IMR-90 (cell line): ENCODE measurements around the gene ZDHHC19. TPM values are rescaled to one million over a fixed set of nuclear protein-coding genes. Genes with fewer than 3 reads are reported as not detected.

Experiments used
- ATAC-seq: fragments of 200-7000 bp; cut with Tn5 transposase; 2 replicates; pipeline ENCODE4 v1.9.1; 2020; ENCODE audit warnings: low read depth, mild to moderate bottlenecking, moderate library complexity
- BruUV-seq: library from RNA; stranded (reverse); fragments of 400-500 nt; replicated peaks from 2 replicates; lab custom pipeline; 2021; lab: Mats Ljungman, UMichigan
- CTCF ChIA-PET: fragments of 300-600 bp; formaldehyde crosslinking; extraction: SDS; loops from one replicate; lab custom pipeline; 2021; ENCODE audit warnings: antibody characterized with exemption; lab: Yijun Ruan, JAX
- POLR2A ChIA-PET: fragments of 300-600 bp; sonication (Branson Sonifier 250); formaldehyde crosslinking; loops from one replicate; lab custom pipeline; 2022; ENCODE audit warnings: antibody characterized with exemption; ENCODE audit not compliant: unreplicated experiment; lab: Charles Lee
- DNase-seq: peaks from one replicate; pipeline ENCODE4 v3.0.0; 2013
- H2AFZ ChIP-seq: replicated peaks from 2 replicates; pipeline ENCODE3; 2013; ENCODE audit warnings: low read length, mild to moderate bottlenecking; ENCODE audit not compliant: poor library complexity
- H2AK5ac ChIP-seq: 2 replicates; pipeline ENCODE4 v1.6.1; 2013; ENCODE audit warnings: low read depth, low read length, inconsistent platforms
- H2AK9ac ChIP-seq: replicated peaks from 2 replicates; pipeline ENCODE3; 2013; ENCODE audit warnings: mild to moderate bottlenecking, low read depth, low read length, moderate library complexity; ENCODE audit not compliant: poor library complexity
- H2BK120ac ChIP-seq: 2 replicates; pipeline ENCODE4 v1.6.1; 2013; ENCODE audit warnings: low read depth, low read length, inconsistent platforms
- H2BK15ac ChIP-seq: 3 replicates; pipeline ENCODE4 v1.6.1; 2013; ENCODE audit warnings: low read depth, low read length, inconsistent platforms
- H2BK20ac ChIP-seq: 2 replicates; pipeline ENCODE4 v1.6.1; 2013; ENCODE audit warnings: low read depth, mild to moderate bottlenecking, inconsistent platforms, low read length, moderate library complexity
- H2BK5ac ChIP-seq: 2 replicates; pipeline ENCODE4 v1.6.1; 2013; ENCODE audit warnings: mild to moderate bottlenecking, low read depth, low read length, inconsistent platforms; ENCODE audit not compliant: poor library complexity, severe bottlenecking
- H3K14ac ChIP-seq: replicated peaks from 2 replicates; pipeline ENCODE4 v1.6.1; 2013; ENCODE audit warnings: low read depth, low read length, inconsistent platforms
- H3K18ac ChIP-seq: 2 replicates; pipeline ENCODE4 v1.6.1; 2013; ENCODE audit warnings: low read depth, low read length, control low read depth
- H3K23ac ChIP-seq: 2 replicates; pipeline ENCODE4 v1.6.1; 2013; ENCODE audit warnings: low read depth, low read length, inconsistent platforms
- H3K27ac ChIP-seq: 2 replicates; pipeline ENCODE4 v1.5.1; 2013; ENCODE audit warnings: mild to moderate bottlenecking, control low read depth, low read length; ENCODE audit not compliant: insufficient read depth
- H3K27me3 ChIP-seq: 2 replicates; pipeline ENCODE4 v1.6.1; 2013; ENCODE audit warnings: low read length; ENCODE audit not compliant: control insufficient read depth, insufficient read depth
- H3K36me3 ChIP-seq: 2 replicates; pipeline ENCODE4 v1.6.1; 2013; ENCODE audit warnings: low read length, mixed read lengths; ENCODE audit not compliant: control insufficient read depth, insufficient read depth
- H3K4ac ChIP-seq: 2 replicates; pipeline ENCODE4 v1.6.1; 2013; ENCODE audit warnings: low read depth, low read length, inconsistent platforms
- H3K4me1 ChIP-seq: 2 replicates; pipeline ENCODE4 v1.6.1; 2013; ENCODE audit warnings: low read length, mixed read lengths; ENCODE audit not compliant: control insufficient read depth, insufficient read depth
- H3K4me2 ChIP-seq: 2 replicates; pipeline ENCODE4 v1.6.1; 2013; ENCODE audit warnings: low read depth, mild to moderate bottlenecking, control low read depth, low read length, moderate library complexity
- H3K4me3 ChIP-seq: 2 replicates; pipeline ENCODE4 v1.5.1; 2013; ENCODE audit warnings: low read depth, mild to moderate bottlenecking, control low read depth, low read length, moderate library complexity; ENCODE audit not compliant: insufficient read depth
- H3K56ac ChIP-seq: 2 replicates; pipeline ENCODE4 v1.6.1; 2013; ENCODE audit warnings: low read length, inconsistent platforms; ENCODE audit not compliant: insufficient read depth; ENCODE audit errors: extremely low read depth
- H3K79me1 ChIP-seq, 2 experiments: 2 replicates each; pipeline ENCODE4 v1.6.1; 2013; ENCODE audit warnings: low read length in 2 of 2, inconsistent platforms in 1 of 2, low read depth in 1 of 2
- H3K9ac ChIP-seq: 2 replicates; pipeline ENCODE4 v1.6.1; 2013; ENCODE audit warnings: low read depth, low read length, control low read depth
- H3K9me1 ChIP-seq: 2 replicates; pipeline ENCODE4 v1.6.1; 2013; ENCODE audit warnings: low read length, inconsistent platforms; ENCODE audit not compliant: insufficient read depth
- H3K9me3 ChIP-seq: 2 replicates; pipeline ENCODE4 v1.6.1; 2013; ENCODE audit warnings: low read length; ENCODE audit not compliant: control insufficient read depth, insufficient read depth
- H4K20me1 ChIP-seq: 2 replicates; pipeline ENCODE4 v1.6.1; 2013; ENCODE audit warnings: low read length, inconsistent platforms; ENCODE audit not compliant: insufficient read depth
- H4K5ac ChIP-seq: 2 replicates; pipeline ENCODE4 v1.6.1; 2013; ENCODE audit warnings: mild to moderate bottlenecking, low read depth, low read length, control low read depth
- H4K8ac ChIP-seq, 2 experiments: 2 replicates each; pipeline ENCODE4 v1.6.1; 2013; ENCODE audit warnings: low read depth in 2 of 2, low read length in 2 of 2, control low read depth in 1 of 2, inconsistent platforms in 1 of 2
- H4K91ac ChIP-seq: 2 replicates; pipeline ENCODE4 v1.6.1; 2013; ENCODE audit warnings: low read depth, low read length, inconsistent platforms; ENCODE audit not compliant: insufficient read depth
- BHLHE40 ChIP-seq: fragments of 150-350 bp; IDR thresholded peaks from 2 replicates; pipeline ENCODE4 v1.6.1; 2016; ENCODE audit warnings: mild to moderate bottlenecking, low read depth, low read length
- CEBPB ChIP-seq: IDR thresholded peaks from 2 replicates; pipeline ENCODE4 v1.6.1; 2012; ENCODE audit warnings: low read depth, low read length, improper control_type of control experiment
- CTCF ChIP-seq: conservative IDR thresholded peaks from 2 replicates; pipeline ENCODE4 v1.5.1; 2012; ENCODE audit warnings: mild to moderate bottlenecking, low read depth, low read length, improper control_type of control experiment
- ELK1 ChIP-seq: fragments of 150-350 bp; IDR thresholded peaks from 2 replicates; pipeline ENCODE4 v1.6.1; 2016; ENCODE audit warnings: low read depth, mild to moderate bottlenecking, low read length, moderate library complexity, borderline replicate concordance
- FOS ChIP-seq: fragments of 150-350 bp; IDR thresholded peaks from 2 replicates; pipeline ENCODE4 v1.6.1; 2016; ENCODE audit warnings: low read depth, low read length
- MAFK ChIP-seq: IDR thresholded peaks from 2 replicates; pipeline ENCODE4 v1.6.1; 2012; ENCODE audit warnings: low read depth, low read length, improper control_type of control experiment
- MAZ ChIP-seq: IDR thresholded peaks from 2 replicates; pipeline ENCODE4 v1.6.1; 2012; ENCODE audit warnings: low read depth, mild to moderate bottlenecking, low read length, improper control_type of control experiment, moderate library complexity, borderline replicate concordance
- MXI1 ChIP-seq: IDR thresholded peaks from 2 replicates; pipeline ENCODE4 v1.6.1; 2012; ENCODE audit warnings: low read depth, mild to moderate bottlenecking, low read length, moderate library complexity, borderline replicate concordance
- NFE2L2 ChIP-seq: fragments of 150-350 bp; IDR thresholded peaks from 2 replicates; pipeline ENCODE4 v1.6.1; 2016; ENCODE audit warnings: low read depth, mild to moderate bottlenecking, low read length
- POLR2A ChIP-seq: IDR thresholded peaks from 2 replicates; pipeline ENCODE4 v1.6.1; 2012; ENCODE audit warnings: mild to moderate bottlenecking, low read depth, low read length
- RAD21 ChIP-seq: IDR thresholded peaks from 2 replicates; pipeline ENCODE4 v1.6.1; 2012; ENCODE audit warnings: low read length, improper control_type of control experiment
- RFX5 ChIP-seq: IDR thresholded peaks from 2 replicates; pipeline ENCODE4 v1.8.0; 2012; ENCODE audit warnings: low read depth, mild to moderate bottlenecking, low read length, moderate library complexity
- SMC3 ChIP-seq: fragments of 150-350 bp; IDR thresholded peaks from 2 replicates; pipeline ENCODE4 v1.6.1; 2016; ENCODE audit warnings: low read depth, mild to moderate bottlenecking, antibody characterized with exemption, low read length, moderate library complexity
- USF2 ChIP-seq: fragments of 150-350 bp; IDR thresholded peaks from 2 replicates; pipeline ENCODE4 v1.6.1; 2017; ENCODE audit warnings: mild to moderate bottlenecking, antibody characterized with exemption, low read length, low read depth
- WGBS, 2 experiments: methylation state at CpG; one replicate each; pipeline versions ENCODE4 v1.1.5 to v1.1.7; 2013; ENCODE audit warnings: missing lambda C conversion rate in 2 of 2; ENCODE audit not compliant: insufficient read length in 1 of 2; ENCODE audit errors: extremely low coverage in 2 of 2; 5-methylcytosine and 5-hydroxymethylcytosine counted together
- dilution Hi-C: fragments of 300-500 bp; cut with HindIII; formaldehyde crosslinking; loops from one replicate; pipeline ENCODE4 v1.14.3; 2018; ENCODE audit warnings: low sequenced_read_pairs; ENCODE audit not compliant: unreplicated experiment
- in situ Hi-C: fragments of 300-500 bp; cut with MboI; formaldehyde crosslinking; loops from 3 replicates; pipeline ENCODE4 v1.14.3; 2019; ENCODE audit warnings: low sequenced_read_pairs, inconsistent platforms, mixed read lengths
- intact Hi-C: fragments of 100-400 bp; cut with micrococcal nuclease; formaldehyde crosslinking; loops from 2 replicates; pipeline ENCODE4 v1.10.0; 2022
- polyA plus RNA-seq, 3 experiments: library from polyadenylated mRNA; depleted of rRNA; stranded (reverse); fragments of >200 nt; gene quantifications; 2 replicates each; pipeline ENCODE4 v1.2.3, GENCODE V29; 2012; ENCODE audit warnings: low replicate concordance in 1 of 3
- total RNA-seq: library from RNA; depleted of rRNA; stranded (reverse); fragments of >200 nt; gene quantifications from 2 replicates; pipeline ENCODE4 v1.2.3, GENCODE V29; 2012

ZDHHC19 gene
- total and polyA plus RNA-seq, 2 of the 4 experiments (the other 2 are of a cell fraction), result 0.09 TPM; not detected in 1

- H3K9me3 ChIP-seq, result no peaks in the 10 kb centered on the region
- H3K27ac ChIP-seq, result no peak overlapping the region
- DNase-seq, result peak; percentile 88
- peak overlapping the region in 1 of 2 experiments; percentile 10; a peak in 1 of 4 replicates for H4K8ac ChIP-seq
- peak overlapping the region; percentile 24 for H3K4me2 ChIP-seq
- intact Hi-C loops (no loop called here), in situ Hi-C loops (no loop called here), dilution Hi-C loops (no loop called here)
- H3K56ac ChIP-seq, result no peak overlapping the region
- H3K4me3 ChIP-seq, result peak overlapping the region; percentile 9; the same call in 1 of the 2 replicates
- H2BK20ac ChIP-seq, result no peak overlapping the region
- H3K9me1 ChIP-seq, result 0 out of 2 replicates have a peak, but pooled peaks cover 3% of the 10 kb centered on the region
- no peak overlapping the region for H2BK5ac ChIP-seq
- no peak overlapping the region for H3K9ac ChIP-seq
- no peak overlapping the region for H4K5ac ChIP-seq
- H2BK120ac ChIP-seq, result no peak overlapping the region
- H4K91ac ChIP-seq, result no peak overlapping the region
- 0 out of 2 replicates have a peak, but pooled peaks cover 2% of the 10 kb centered on the region for H3K4me1 ChIP-seq
- no TSS peak for BruUV-seq
- peak overlapping the region; percentile 82 for H2AFZ ChIP-seq
- no peak overlapping the region for H2BK15ac ChIP-seq
- H3K36me3 ChIP-seq, result no peaks in the 10 kb centered on the region
- no peak overlapping the region; the same call in 1 of the 2 replicates for H3K23ac ChIP-seq
- no peak overlapping the region for H2AK5ac ChIP-seq
- POLR2A ChIA-PET, result interaction anchor here (0.6 kb wide), 1 partner anchor 614 kb away, joined by 9 read pairs; no protein-coding TSS in a partner anchor
- H3K79me1 ChIP-seq, result no peaks in the 10 kb centered on the region
- 33% methylated on average over 13 of the region's 19 CpGs; no CpG with 5 or more reads in 1 of the 2 experiments for WGBS, 2 experiments
- no peaks in the 10 kb centered on the region; the same call in 1 of the 2 replicates for H4K20me1 ChIP-seq
- H2AK9ac ChIP-seq, result peak overlapping the region; percentile 50
- CTCF ChIA-PET, result no interaction called here
- ATAC-seq, result peak; percentile 88
- H3K18ac ChIP-seq, result no peak overlapping the region
- H3K27me3 ChIP-seq, result peaks cover 9% of the 10 kb centered on the region; the same call in 1 of the 2 replicates
- 0 out of 2 replicates have a peak overlapping the region, but pooled peaks have one; percentile 6 for H3K4ac ChIP-seq
- H3K14ac ChIP-seq, result no peak overlapping the region
- TF ChIP-seq MXI1 (peak; percentile 55; the same call in 1 of the 2 replicates), USF2 (no peak), SMC3 (no peak), CTCF (no peak), RAD21 (no peak), RFX5 (0 out of 2 replicates have a peak, but pooled peaks have one; percentile 21), NFE2L2 (no peak), MAFK (0 out of 2 replicates have a peak, but pooled peaks have one; percentile 1), MAZ (no peak), FOS (peak; percentile 31; the same call in 1 of the 2 replicates), BHLHE40 (no peak), CEBPB (no peak), ELK1 (no peak), POLR2A (no peak)
These were observed 8.2 kb upstream of the ZDHHC19 start for GRCh38 chr3:196219194-196219969.
